Ishikawa (cell line): ENCODE data around the gene MAPK11.

Experiments used
- CEBPB ChIP-seq: IDR thresholded peaks from 2 replicates; pipeline ENCODE4 v1.6.1; 2012
- CREB1 ChIP-seq: IDR thresholded peaks from 2 replicates; pipeline ENCODE4 v1.6.1; 2012; ENCODE audit warnings: low read depth
- EGR1 ChIP-seq: IDR thresholded peaks from 2 replicates; pipeline ENCODE4 v1.6.1; 2012
- EP300 ChIP-seq: IDR thresholded peaks from 2 replicates; pipeline ENCODE4 v1.6.1; 2012; ENCODE audit warnings: borderline replicate concordance
- FOXM1 ChIP-seq: IDR thresholded peaks from 2 replicates; pipeline ENCODE4 v1.6.1; 2012; ENCODE audit warnings: low read depth, borderline replicate concordance
- MAX ChIP-seq: IDR thresholded peaks from 2 replicates; pipeline ENCODE4 v1.6.1; 2012
- NFIC ChIP-seq: IDR thresholded peaks from 2 replicates; pipeline ENCODE4 v1.6.1; 2012
- RAD21 ChIP-seq: IDR thresholded peaks from 2 replicates; pipeline ENCODE4 v1.6.1; 2012; ENCODE audit warnings: low read depth
- REST ChIP-seq: IDR thresholded peaks from 2 replicates; pipeline ENCODE4 v1.6.1; 2012; ENCODE audit warnings: low read depth, mild to moderate bottlenecking
- TAF1 ChIP-seq: IDR thresholded peaks from 2 replicates; pipeline ENCODE4 v1.6.1; 2012; ENCODE audit warnings: low read depth, mild to moderate bottlenecking
- TCF12 ChIP-seq: IDR thresholded peaks from 2 replicates; pipeline ENCODE4 v1.6.1; 2012; ENCODE audit warnings: low read depth
- TEAD4 ChIP-seq: IDR thresholded peaks from 2 replicates; pipeline ENCODE4 v1.6.1; 2012
- YY1 ChIP-seq: IDR thresholded peaks from 2 replicates; pipeline ENCODE4 v1.6.1; 2012; ENCODE audit warnings: low read depth
- ZBTB7A ChIP-seq: IDR thresholded peaks from 2 replicates; pipeline ENCODE4 v1.6.1; 2012; ENCODE audit warnings: low read depth
- TF ChIP-seq, protein P1 (sequence below): IDR thresholded peaks from 2 replicates; pipeline ENCODE4 v1.6.1; 2012

Gene MAPK11

DNA sequence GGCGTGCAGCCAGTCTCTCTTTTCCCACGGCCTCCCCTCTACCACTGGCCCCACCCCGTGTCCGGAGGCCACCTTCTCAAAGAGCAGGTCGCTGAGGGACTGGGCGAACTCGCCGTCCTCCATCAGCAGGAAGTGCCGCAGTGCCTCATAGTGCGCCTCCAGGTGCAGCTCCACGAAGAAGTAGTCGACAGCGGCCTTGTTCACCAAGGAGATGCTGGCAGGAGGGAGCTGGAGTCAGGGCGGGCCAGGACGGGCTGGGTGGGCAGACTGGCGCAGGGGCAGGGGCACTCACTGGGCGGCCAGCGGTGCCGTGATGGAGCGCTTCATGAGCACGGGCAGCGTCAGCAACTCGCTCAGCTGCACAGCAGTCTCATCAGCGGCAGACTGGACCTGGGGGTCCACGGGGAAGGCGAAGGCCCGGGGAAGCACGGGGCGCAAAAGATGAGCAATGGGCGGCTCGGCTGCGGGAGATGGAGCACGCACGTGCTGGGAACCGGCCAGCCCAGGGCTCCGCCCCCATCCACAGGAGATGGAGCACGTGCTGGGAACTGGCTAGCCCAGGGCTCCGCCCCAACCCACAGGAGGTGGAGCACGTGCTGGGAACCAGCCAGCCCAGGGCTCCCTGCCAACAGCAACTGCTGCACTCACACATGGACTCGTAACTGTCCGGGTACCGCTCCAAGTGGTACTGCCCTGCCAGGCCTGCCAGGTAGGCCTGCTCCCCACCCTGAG is 51.0 kb downstream of the MAPK11 start:
- no peak for TF ChIP-seq YY1
- TF ChIP-seq CREB1 = no peak
- no peak for TF ChIP-seq CEBPB
- no peak for TF ChIP-seq RAD21
- no peak for TF ChIP-seq ZBTB7A
- peak; percentile 30; the same call in 1 of the 2 replicates for TF ChIP-seq TEAD4
- TF ChIP-seq TAF1 = no peak
- TF ChIP-seq MAX = peak; percentile 98
- peak; percentile 93 for TF ChIP-seq NFIC
- TF ChIP-seq EP300 = no peak; the same call in 1 of the 2 replicates
- TF ChIP-seq FOXM1 = no peak
- no peak for TF ChIP-seq REST
- TF ChIP-seq, protein P1, sequence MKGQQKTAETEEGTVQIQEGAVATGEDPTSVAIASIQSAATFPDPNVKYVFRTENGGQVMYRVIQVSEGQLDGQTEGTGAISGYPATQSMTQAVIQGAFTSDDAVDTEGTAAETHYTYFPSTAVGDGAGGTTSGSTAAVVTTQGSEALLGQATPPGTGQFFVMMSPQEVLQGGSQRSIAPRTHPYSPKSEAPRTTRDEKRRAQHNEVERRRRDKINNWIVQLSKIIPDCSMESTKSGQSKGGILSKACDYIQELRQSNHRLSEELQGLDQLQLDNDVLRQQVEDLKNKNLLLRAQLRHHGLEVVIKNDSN = peak; percentile 96
- peak; percentile 84 for TF ChIP-seq TCF12
- no peak for TF ChIP-seq EGR1

DNA sequence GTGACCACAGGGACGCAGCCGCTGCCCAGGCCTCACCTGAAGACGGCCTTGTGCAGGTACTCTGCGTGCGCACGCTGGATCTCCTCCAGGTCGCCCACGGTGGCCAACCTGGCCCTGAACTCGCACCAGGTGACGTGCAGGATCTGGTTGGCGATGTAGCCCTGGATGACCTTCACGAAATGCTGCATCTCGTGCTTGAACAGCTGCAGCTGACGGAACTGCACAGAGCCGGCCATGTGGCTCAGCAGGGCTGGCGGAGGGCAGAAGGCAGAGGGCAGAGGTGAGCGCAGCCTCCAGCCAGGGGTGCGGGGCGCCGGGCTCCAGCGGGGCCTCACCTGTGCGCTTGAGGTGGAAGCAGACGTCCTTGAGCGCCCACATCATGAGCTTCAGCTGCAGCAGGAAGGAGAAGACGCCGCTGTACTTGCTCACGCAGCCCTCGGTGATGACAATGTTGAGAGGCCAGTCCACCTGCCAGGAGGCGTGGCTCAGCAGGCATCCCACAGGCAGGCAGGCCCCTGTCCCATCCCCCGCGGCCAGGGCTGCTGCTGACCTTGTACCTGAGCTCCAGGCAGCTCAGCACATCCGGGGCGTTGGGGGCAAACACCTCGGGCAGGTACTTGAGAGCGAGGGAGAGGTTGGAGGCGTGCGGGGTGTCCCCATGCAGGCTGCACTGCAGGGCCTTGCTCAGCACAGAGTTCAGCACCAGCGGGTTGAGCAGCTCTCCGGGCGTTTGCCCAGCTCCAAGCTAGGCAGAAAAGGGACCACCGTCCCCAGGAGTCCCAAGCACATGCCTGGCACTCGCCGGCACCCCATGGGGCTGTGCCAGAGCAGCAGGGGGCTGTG is 51.8 kb downstream of the MAPK11 start:
- TF ChIP-seq REST = no peak
- TF ChIP-seq, protein P1 = no peak
- no peak for TF ChIP-seq EGR1
- TF ChIP-seq EP300 = no peak
- TF ChIP-seq FOXM1 = no peak
- no peak for TF ChIP-seq CEBPB
- TF ChIP-seq TCF12 = 0 out of 2 replicates have a peak, but pooled peaks have one; percentile 16
- no peak for TF ChIP-seq RAD21
- 0 out of 2 replicates have a peak, but pooled peaks have one; percentile 24 for TF ChIP-seq MAX
- TF ChIP-seq TEAD4 = no peak
- no peak for TF ChIP-seq CREB1
- no peak for TF ChIP-seq TAF1
- no peak for TF ChIP-seq ZBTB7A
- TF ChIP-seq YY1 = no peak
- peak; percentile 56; the same call in 1 of the 2 replicates for TF ChIP-seq NFIC

DNA sequence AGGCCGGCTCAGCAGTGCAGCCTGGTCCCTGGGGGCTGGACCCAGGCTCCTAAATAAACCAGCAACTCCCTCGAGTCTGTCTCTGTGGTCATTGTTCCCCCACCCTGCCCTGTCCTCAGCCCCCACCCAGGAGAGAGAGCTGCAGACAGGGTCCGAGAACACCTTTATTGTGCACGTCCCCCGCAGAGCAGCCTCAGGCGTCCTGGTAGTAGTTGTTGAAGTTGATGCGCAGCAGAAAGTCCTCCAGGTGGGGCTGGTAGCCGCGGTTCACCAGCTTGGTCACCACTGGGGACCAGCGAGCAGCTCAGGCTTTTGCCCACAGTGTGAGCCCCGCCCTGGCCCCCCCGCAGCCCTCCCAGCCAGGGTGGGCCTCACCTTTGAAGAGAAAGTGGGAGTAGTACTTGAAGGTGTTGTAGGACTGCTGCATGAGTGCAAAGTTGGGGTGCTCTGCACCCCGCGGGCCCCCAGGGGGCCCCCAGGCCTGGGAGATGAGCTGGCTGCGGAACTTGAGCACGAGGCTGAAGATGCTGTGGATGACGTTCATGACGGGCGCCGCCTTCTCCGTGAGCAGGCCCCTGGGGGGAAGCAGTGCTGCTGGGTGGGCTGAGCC is 52.5 kb downstream of the MAPK11 start:
- TF ChIP-seq ZBTB7A (no peak), EP300 (no peak), TAF1 (no peak), CEBPB (no peak), REST (no peak), TCF12 (no peak), FOXM1 (no peak), CREB1 (no peak), RAD21 (no peak), TEAD4 (no peak), MAX (no peak), NFIC (no peak), YY1 (no peak), EGR1 (no peak)
- TF ChIP-seq, protein P1 = no peak
